Measurements from ENCODE around the gene TUBB3.

- TF ChIP-seq CTCF (IDR thresholded peaks at IDR 0.05) (no peak), E2F4 (CRISPR knock-in tag; IDR thresholded peaks at IDR 0.05; ENCODE audit: borderline replicate concordance, low read depth) (no peak), SP1 (CRISPR knock-in tag; conservative IDR thresholded peaks at IDR 0.05) (no peak)
Measured at GRCh38 chr16:89925596-89926079, 2.5 kb downstream of the TUBB3 start.

Measured in WTC11 (cell line).